ENCODE data around the gene ECI1.

DNA sequence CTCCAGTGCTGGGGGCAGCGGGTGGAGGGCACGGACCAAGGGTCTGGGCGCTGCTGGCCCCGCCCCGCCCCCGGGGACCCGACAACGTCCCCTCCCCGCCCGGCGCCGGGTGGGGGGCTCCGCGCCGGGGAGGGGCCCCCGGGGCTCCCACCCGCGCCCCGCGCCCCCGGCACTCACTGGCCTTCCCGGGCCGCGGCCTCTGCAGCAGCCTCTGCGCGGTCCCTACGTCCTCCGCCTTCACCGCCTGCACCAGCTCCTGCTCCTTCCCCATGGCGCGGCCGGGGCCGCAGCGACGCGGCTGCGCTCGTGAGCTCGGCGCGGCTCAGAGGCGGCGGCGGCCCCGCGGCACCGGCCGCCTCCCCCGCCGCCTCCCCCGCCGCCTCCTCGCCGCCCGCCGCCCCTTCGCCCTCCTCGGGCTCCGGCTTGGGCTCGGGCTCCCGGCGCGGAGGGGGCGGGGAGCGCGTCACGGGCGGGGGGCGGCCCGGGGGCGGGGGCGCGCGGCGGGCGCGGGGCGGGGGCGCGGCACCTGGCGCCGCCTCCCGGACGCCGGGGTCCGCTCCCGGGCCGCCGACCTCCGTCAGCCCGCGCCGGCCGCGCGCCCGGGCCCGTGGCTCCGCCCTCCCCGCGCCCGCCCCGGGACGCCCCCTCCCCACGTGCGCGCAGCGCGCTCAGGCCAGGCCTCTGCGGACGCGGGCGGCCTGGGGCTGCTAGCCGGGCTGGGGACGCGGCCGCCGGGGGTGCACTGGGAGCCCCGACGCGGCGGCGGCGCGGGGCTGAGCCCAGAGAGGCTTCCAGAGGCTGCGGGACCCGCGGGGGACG is 55.0 kb downstream of the ECI1 start, which contains the start of gene CASKIN1:
- TF ChIP-seq, protein P1, sequence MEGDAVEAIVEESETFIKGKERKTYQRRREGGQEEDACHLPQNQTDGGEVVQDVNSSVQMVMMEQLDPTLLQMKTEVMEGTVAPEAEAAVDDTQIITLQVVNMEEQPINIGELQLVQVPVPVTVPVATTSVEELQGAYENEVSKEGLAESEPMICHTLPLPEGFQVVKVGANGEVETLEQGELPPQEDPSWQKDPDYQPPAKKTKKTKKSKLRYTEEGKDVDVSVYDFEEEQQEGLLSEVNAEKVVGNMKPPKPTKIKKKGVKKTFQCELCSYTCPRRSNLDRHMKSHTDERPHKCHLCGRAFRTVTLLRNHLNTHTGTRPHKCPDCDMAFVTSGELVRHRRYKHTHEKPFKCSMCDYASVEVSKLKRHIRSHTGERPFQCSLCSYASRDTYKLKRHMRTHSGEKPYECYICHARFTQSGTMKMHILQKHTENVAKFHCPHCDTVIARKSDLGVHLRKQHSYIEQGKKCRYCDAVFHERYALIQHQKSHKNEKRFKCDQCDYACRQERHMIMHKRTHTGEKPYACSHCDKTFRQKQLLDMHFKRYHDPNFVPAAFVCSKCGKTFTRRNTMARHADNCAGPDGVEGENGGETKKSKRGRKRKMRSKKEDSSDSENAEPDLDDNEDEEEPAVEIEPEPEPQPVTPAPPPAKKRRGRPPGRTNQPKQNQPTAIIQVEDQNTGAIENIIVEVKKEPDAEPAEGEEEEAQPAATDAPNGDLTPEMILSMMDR (IDR thresholded peaks at IDR 0.05; ENCODE audit: low read length), result no peak
- no peak for TF ChIP-seq EZH2 (optimal IDR thresholded peaks at IDR 0.05; ENCODE audit: low read depth, low read length)
